Epithelial cell of esophagus (primary cell): ENCODE measurements around the gene ZSCAN22.
"Not testable (repeated sequence)": the region's sequence is repeated elsewhere in the genome, so short reads cannot be mapped to it uniquely, and the experiment has no call there.

Experiments
- DNase-seq: peaks from one replicate; pipeline ENCODE4 v3.0.0; 2010; ENCODE audit warnings: low read depth
- H3K4me3 ChIP-seq: 2 replicates; pipeline ENCODE4 v1.5.1; 2011; ENCODE audit warnings: mild to moderate bottlenecking, low read length, control low read depth
- CTCF ChIP-seq: IDR thresholded peaks from 2 replicates; pipeline ENCODE4 v1.5.1; 2011; ENCODE audit warnings: low read depth, mild to moderate bottlenecking, low read length, control low read depth, inconsistent platforms; ENCODE audit not compliant: insufficient read depth; ENCODE audit errors: missing control alignments

The ZSCAN22 gene

GRCh38 chr19:58305065-58305931 is 21.5 kb upstream of the ZSCAN22 start, which contains the start of gene ERVK3-1:
Gene ERVK3-1, plus strand, starts transcription at chr19:58305377. Its CDS starts 6,792 bp downstream, at chr19:58312169.
- DNase-seq: peak; percentile 98
- H3K4me3 ChIP-seq: peak within 1 kb of the TSS; percentile 84
- TF ChIP-seq CTCF: peak; percentile 16

- peak; percentile 12 for DNase-seq
- H3K4me3 ChIP-seq: peak overlapping the region; percentile 84
- no peak for TF ChIP-seq CTCF
Observed at GRCh38 chr19:58305932-58306323, 20.9 kb upstream of the ZSCAN22 start.

GRCh38 chr19:58307736-58308135 is 19.1 kb upstream of the ZSCAN22 start:
- no peak for TF ChIP-seq CTCF

DNA sequence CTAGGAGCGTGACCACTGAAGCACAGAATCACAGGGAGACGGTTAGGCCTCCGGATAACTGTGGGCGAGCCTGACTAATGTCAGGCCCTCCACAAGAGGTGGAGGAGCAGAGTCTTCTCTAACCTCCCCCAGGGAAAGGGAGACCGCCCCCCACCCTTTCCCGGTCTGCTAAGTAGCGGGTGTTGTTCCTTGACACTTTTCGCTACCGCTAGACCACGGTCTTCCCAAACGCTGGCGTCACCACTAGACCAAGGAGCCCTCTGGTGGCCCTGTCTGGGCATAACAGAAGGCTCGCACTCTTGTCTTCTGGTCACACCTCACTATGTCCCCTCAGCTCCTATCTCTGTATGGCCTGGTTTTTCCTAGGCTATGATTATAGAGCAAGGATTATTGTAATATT is 16.1 kb upstream of the ZSCAN22 start:
- not testable (repeated sequence) for H3K4me3 ChIP-seq
- peak; percentile 36 for TF ChIP-seq CTCF
- peak; percentile 34 for DNase-seq

More at GRCh38 chr19:58307736-58308135, 19.1 kb upstream of the ZSCAN22 start:
- DNase-seq: no peak
- no peak overlapping the region for H3K4me3 ChIP-seq

DNA sequence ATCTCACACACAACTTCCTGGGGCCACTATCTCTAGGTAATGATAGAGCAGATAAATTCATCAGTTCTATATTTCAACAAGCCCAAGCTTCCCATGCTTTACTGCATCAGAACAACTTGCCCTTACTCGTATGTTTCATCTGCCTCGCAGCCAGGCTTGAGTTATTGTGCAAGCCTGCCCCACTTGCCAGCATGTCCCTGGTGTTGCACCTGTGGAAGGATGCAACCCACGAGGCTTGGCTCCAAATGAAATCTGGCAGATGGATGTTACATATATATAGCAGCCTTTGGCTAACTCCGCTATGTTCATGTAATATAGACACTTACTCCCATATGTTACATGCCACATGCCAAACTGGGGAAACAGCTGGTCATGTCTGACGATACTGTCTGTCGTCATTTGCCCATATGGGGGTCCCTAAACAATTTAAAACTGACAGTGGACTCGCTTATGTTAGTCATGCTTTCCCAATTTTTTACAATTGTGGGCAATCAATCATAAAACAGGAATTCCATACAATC is 15.4 kb upstream of the ZSCAN22 start:
- TF ChIP-seq CTCF: no peak

DNA sequence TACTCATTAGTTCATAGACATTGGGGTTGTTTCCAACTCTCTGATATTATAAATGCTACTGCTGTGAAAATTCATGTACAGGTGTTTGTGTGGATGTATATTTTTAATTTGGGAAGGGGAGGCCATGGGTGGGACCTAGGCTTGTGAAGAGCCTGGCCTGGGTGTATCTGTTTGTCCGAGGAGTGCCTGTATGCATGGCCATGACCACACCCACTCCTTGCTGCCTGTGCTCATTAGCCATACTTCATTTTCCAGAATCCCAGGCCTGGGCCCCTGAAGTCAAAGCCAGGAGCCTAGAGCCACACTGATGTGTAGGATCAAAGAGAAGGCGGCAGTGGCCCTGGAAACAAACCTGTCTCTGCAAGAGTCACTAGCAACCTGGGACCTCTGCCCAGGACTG is 11.2 kb upstream of the ZSCAN22 start:
- DNase-seq: no peak
- no peak overlapping the region for H3K4me3 ChIP-seq
- TF ChIP-seq CTCF: no peak

More for the DNA sequence above, 15.4 kb upstream of the ZSCAN22 start:
- H3K4me3 ChIP-seq: no peak overlapping the region
- peak; percentile 30 for DNase-seq

DNA sequence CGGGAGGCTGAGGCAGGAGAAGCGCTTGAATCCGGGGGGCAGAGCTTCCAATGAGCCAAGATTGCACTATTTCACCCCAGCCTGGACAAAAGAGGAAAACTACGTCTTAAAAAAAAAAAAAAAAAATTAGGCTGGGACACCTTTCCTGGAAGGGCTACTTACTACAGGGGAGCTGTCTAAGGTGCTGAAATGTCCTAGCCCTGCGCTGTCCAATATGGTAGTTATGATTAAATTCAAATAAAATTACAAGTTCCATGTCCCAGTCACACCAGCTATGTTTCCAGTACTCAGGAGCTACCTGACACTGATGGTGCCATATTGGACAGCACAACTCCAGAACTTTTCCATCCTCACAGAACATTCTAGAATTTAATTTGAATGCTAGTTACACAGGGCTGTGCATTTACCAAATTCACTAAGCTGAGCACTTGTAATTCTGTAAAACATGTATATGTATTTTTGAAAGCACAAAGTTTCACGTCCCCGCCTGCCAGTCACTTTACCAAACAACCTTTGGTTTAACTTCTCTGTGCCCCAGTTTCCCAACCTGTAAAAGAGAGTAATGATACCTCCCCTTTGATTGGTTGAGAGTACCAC is 9.2 kb upstream of the ZSCAN22 start:
- H3K4me3 ChIP-seq: no peak overlapping the region
- DNase-seq: peak; percentile 65
- no peak for TF ChIP-seq CTCF
